Common myeloid progenitor, CD34-positive (primary cell): ENCODE results near the gene USP37.
"Not testable (repeated sequence)": the region's sequence is repeated elsewhere in the genome, so short reads cannot be mapped to it uniquely, and the experiment has no call there.

Source experiments
- CTCF ChIA-PET: fragments of 350-600 bp; sonication (Branson Sonifier 250); formaldehyde crosslinking; loops from one replicate; lab custom pipeline; 2021; ENCODE audit warnings: antibody characterized with exemption; lab: Charles Lee
- POLR2A ChIA-PET: fragments of 350-600 bp; sonication (Branson Sonifier 250); formaldehyde crosslinking; loops from one replicate; lab custom pipeline; 2021; ENCODE audit warnings: antibody characterized with exemption; lab: Charles Lee
- DNase-seq, 3 donors: peaks; one replicate each; pipeline versions ENCODE4 v3.0.0 to v3.0.0-alpha.2; 2013
- H3K27ac ChIP-seq, 2 experiments: 1 replicate in 1 of 2; 2 replicates in 1 of 2; pipeline ENCODE4 v1.7.0; 2013; ENCODE audit warnings: inconsistent platforms in 2 of 2, low read length in 2 of 2, mild to moderate bottlenecking in 2 of 2, low read depth in 1 of 2, moderate library complexity in 1 of 2; ENCODE audit not compliant: severe bottlenecking in 2 of 2, insufficient read depth in 1 of 2, poor library complexity in 1 of 2
- H3K27me3 ChIP-seq, 5 experiments: replicated peaks in 2 of 5; 1 replicate in 3 of 5; 2 replicates in 2 of 5; pipeline versions ENCODE4 v1.6.1 to v1.7.0; 2013; ENCODE audit warnings: low read length in 4 of 5, mild to moderate bottlenecking in 2 of 5, moderate library complexity in 2 of 5, inconsistent platforms in 1 of 5; ENCODE audit not compliant: insufficient read depth in 5 of 5, control insufficient read depth in 4 of 5
- H3K36me3 ChIP-seq, 4 experiments: 1 replicate in 2 of 4; 2 replicates in 2 of 4; pipeline versions ENCODE4 v1.6.1 to v1.7.0; 2013; ENCODE audit warnings: low read length in 3 of 4, control low read depth in 1 of 4, mild to moderate bottlenecking in 1 of 4; ENCODE audit not compliant: control insufficient read depth in 4 of 4, insufficient read depth in 4 of 4
- H3K4me1 ChIP-seq, 4 experiments: 1 replicate in 3 of 4; 2 replicates in 1 of 4; pipeline versions ENCODE4 v1.6.1 to v1.7.1; 2013; ENCODE audit warnings: low read length in 3 of 4, mild to moderate bottlenecking in 3 of 4, control low read depth in 1 of 4, inconsistent platforms in 1 of 4, moderate library complexity in 1 of 4; ENCODE audit not compliant: control insufficient read depth in 4 of 4, insufficient read depth in 4 of 4; ENCODE audit errors: control extremely low read depth in 1 of 4
- H3K4me3 ChIP-seq, 7 experiments: 1 replicate in 4 of 7; 2 replicates in 3 of 7; pipeline versions ENCODE4 v1.5.1 to v1.7.0; 2013; ENCODE audit warnings: mild to moderate bottlenecking in 7 of 7, low read length in 6 of 7, moderate library complexity in 6 of 7, inconsistent platforms in 2 of 7, low read depth in 2 of 7, control low read depth in 1 of 7; ENCODE audit not compliant: insufficient read depth in 4 of 7, control insufficient read depth in 1 of 7; ENCODE audit errors: extremely low read depth in 1 of 7
- H3K9me3 ChIP-seq, 5 experiments: 1 replicate in 4 of 5; 2 replicates in 1 of 5; pipeline versions ENCODE4 v1.6.1 to v1.7.1; 2013; ENCODE audit warnings: low read length in 4 of 5, mild to moderate bottlenecking in 2 of 5, inconsistent platforms in 1 of 5, low read depth in 1 of 5, moderate library complexity in 1 of 5; ENCODE audit not compliant: control insufficient read depth in 4 of 5, insufficient read depth in 2 of 5; ENCODE audit errors: control extremely low read depth in 1 of 5
- WGBS: methylation state at CpG from one replicate; pipeline ENCODE4 v1.1.5; 2013; ENCODE audit not compliant: insufficient coverage; 5-methylcytosine and 5-hydroxymethylcytosine counted together

The USP37 gene

DNA sequence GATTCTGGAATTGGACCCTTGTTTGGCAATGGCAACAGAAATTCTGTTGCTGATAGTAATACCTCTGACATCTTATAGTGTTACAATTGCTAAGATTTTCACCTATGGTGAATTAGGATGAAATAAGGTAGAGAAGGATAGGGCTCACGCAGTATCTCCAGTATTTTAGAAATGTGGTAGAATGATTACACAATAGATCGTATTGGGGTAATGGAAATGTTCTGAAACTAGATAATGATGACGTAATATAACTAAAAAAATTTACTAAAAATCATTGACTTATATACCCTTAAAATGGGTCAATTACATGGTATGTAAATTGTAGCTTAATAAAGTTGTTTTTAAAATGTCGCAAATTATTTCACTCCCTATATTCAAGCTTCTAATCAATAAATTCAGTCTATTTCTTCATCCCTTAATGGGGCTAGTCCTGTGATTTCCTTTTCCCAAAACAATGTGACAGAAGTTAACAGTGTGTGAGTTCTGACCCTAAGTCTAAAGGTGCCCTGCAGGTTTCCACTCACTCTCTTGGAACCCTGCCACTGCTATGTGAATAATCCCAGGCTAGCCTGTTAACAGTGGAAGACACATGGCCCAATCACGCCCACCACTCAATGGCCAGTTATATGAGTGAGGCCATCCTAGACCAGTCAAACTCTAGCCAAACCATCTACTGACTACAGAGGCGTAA lies 31.2 kb downstream of the USP37 start:
- 100% methylated on average over 1 of the region's 6 CpGs for WGBS
- no peak for DNase-seq
- CTCF ChIA-PET = interaction anchor here (0.7 to 1.1 kb wide), 2 partner anchors 11 to 48 kb away, joined by 3 to 5 read pairs; no protein-coding TSS in a partner anchor
- H3K27me3 ChIP-seq = no peaks in the 10 kb centered on the region
- H3K36me3 ChIP-seq = peaks cover 22 to 74% (median 56%) of the 10 kb centered on the region in 4 experiments
- H3K4me3 ChIP-seq = no peak overlapping the region
- H3K27ac ChIP-seq = no peak overlapping the region
- POLR2A ChIA-PET = no interaction called here
- H3K9me3 ChIP-seq = no peaks in the 10 kb centered on the region
- H3K4me1 ChIP-seq = no peaks in the 10 kb centered on the region

DNA sequence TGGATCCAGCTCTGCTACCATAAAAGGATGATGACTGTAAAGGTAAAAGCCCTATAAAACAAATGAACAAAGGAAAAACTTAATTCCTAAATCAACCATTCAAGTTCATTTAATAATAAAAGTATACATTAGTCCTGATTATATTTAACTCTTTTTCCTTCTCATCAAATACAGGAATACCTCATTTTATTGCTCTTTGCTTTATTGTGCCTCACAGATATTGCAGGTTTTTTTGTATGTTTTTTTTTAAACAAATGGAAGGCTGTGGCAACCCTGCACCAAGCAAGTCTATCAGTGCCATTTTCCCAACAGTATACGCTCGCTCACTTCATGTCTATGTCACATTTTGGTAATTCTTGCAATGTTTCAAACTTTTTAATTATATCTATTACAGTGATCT lies 38.2 kb downstream of the USP37 start:
- Histone ChIP-seq H3K9me3 (peaks cover 0 to 8% (median 3%) of the 10 kb centered on the region in 5 experiments), H3K36me3 (peaks cover 25 to 80% (median 49%) of the 10 kb centered on the region in 4 experiments), H3K27ac (no peak overlapping the region), H3K27me3 (no peaks in the 10 kb centered on the region), H3K4me1 (no peaks in the 10 kb centered on the region), H3K4me3 (no peak overlapping the region)
- ChIA-PET POLR2A (no interaction called here), CTCF (no interaction called here)
- no peak for DNase-seq
- WGBS = no CpG with 5 or more reads among the region's 2 CpGs

DNA sequence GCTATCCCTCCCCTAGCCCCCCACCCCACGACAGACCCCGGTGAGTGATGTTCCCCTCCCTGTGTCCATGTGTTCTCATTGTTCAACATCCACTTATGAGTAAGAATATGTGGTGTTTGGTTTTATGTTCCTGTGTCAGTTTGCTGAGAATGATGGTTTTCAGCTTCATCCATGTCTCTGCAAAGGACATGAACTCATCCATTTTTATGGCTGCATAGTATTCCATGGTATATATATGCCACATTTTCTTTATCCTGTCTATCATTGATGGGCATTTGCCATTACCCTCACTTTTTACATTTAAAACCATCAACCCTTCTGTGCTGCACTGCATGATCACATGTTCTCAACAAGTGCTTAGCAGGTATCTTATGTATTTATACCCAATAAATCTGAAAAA lies 39.7 kb downstream of the USP37 start:
- H3K4me1 ChIP-seq, H3K4me3 ChIP-seq, DNase-seq, H3K27ac ChIP-seq, H3K27me3 ChIP-seq: not testable (repeated sequence)
- peaks cover 0 to 16% (median 5%) of the 10 kb centered on the region in 5 experiments for H3K9me3 ChIP-seq
- peaks cover 24 to 87% (median 53%) of the 10 kb centered on the region in 4 experiments for H3K36me3 ChIP-seq
- no CpG with 5 or more reads among the region's 2 CpGs for WGBS
- ChIA-PET POLR2A (interaction anchor here (0.6 kb wide), 1 partner anchor 15 kb away, joined by 3 read pairs; no protein-coding TSS in a partner anchor), CTCF (interaction anchor here (0.7 kb wide), 1 partner anchor 152 kb away, joined by 3 read pairs; no protein-coding TSS in a partner anchor)

DNA sequence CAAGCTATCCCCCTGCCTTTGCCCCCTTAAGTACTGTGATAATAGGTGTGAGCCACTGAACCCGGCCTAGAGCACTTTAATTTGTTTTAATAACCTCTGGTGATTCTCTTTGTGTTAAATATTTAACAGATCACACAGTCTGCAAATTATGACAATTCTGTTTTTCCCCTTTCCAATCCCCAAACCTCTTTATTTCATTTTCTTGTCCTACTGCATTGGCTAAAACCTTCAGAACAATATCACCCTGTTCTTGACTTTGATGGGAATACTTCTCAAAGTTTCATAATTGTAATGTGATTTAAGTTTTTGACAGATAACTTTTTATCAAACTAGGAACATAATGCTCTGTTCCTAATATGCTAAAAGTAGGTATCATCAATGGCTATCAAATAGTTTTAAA lies 44.5 kb downstream of the USP37 start:
- Histone ChIP-seq H3K9me3 (peaks cover 0 to 17% (median 5%) of the 10 kb centered on the region in 5 experiments), H3K4me1 (no peaks in the 10 kb centered on the region), H3K36me3 (peaks cover 8 to 60% (median 32%) of the 10 kb centered on the region in 4 experiments), H3K4me3 (no peak overlapping the region), H3K27ac (no peak overlapping the region), H3K27me3 (no peaks in the 10 kb centered on the region)
- DNase-seq = no peak
- ChIA-PET POLR2A (interaction anchor here (0.6 kb wide), 1 partner anchor 1632 kb away, joined by 3 read pairs; no protein-coding TSS in a partner anchor), CTCF (no interaction called here)
- no CpG with 5 or more reads among the region's 1 CpG for WGBS

DNA sequence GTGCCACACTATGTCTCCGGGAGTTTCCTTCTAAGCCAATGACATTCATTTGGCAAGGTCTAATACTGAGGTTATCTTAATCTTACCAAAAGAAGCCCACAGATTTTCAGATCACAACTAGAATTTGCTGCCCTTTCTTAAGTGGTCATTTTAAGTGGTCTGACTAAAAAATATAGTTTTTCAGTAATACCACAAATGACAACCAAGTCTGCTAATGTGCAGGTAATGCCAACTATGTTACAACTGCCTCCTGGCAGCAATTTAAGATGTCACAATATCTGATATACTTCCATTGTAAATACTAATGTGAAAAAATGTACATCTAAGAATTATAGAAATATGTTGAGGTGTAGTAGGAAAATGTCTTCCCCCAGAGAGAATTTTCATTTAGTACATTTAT lies 49.3 kb downstream of the USP37 start:
- no peak overlapping the region for H3K4me3 ChIP-seq
- POLR2A ChIA-PET = interaction anchor here (0.6 kb wide), 1 partner anchor 14 kb away, joined by 3 read pairs; no protein-coding TSS in a partner anchor
- WGBS = no CpG with 5 or more reads among the region's 1 CpG
- no peaks in the 10 kb centered on the region for H3K4me1 ChIP-seq
- peaks cover 0 to 4% (median 0%) of the 10 kb centered on the region in 5 experiments for H3K9me3 ChIP-seq
- peaks cover 5 to 19% (median 13%) of the 10 kb centered on the region in 4 experiments for H3K36me3 ChIP-seq
- DNase-seq = no peak
- no peaks in the 10 kb centered on the region for H3K27me3 ChIP-seq
- H3K27ac ChIP-seq = no peak overlapping the region
- CTCF ChIA-PET = no interaction called here

DNA sequence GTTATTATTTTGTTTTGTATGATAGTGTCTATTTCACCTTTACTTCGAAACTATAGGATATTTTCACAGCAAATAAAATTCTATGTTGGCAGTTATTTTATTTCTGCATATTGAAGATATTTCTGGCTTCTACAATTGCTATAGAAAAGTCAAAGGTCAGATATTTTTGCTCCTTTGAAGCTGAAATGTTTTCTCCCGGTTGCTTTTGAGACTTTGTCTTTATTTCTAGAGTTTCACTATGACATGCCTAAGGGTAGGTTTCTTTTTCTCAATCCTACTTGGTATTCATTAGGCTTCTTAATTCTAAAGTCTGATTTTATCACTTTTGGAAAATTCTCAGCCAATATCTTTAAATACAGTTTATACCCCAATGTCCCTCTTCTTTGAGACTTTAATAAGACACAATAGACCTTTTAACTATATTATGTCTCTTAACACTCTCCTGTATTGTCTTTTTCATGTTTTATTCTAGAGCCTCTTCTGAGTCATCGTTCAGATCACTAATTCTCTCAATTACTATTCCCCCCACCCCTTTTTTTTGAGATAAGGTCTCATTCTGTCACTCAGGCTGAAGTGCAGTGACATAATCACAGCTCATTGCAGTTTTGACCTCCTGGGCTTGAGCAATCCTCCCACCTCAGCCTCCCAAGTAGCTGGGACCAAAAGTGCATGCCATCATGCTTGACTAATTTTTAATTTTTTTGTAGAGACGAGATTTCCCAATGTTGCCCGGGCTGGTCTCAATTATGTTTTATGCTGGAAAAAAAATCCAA lies 50.5 kb downstream of the USP37 start:
- no peak overlapping the region for H3K27ac ChIP-seq
- POLR2A ChIA-PET = no interaction called here
- no peaks in the 10 kb centered on the region for H3K9me3 ChIP-seq
- CTCF ChIA-PET = interaction anchor here (1.6 kb wide), 1 partner anchor 12 kb away, joined by 5 read pairs; no protein-coding TSS in a partner anchor
- H3K27me3 ChIP-seq = no peaks in the 10 kb centered on the region
- peaks cover 5 to 17% (median 11%) of the 10 kb centered on the region in 4 experiments for H3K36me3 ChIP-seq
- WGBS = 95% methylated on average over 4 of the region's 5 CpGs
- H3K4me1 ChIP-seq = no peaks in the 10 kb centered on the region
- DNase-seq = no peak
- no peak overlapping the region for H3K4me3 ChIP-seq
